ENCODE data around the gene COX4I1.

COX4I1 gene

GRCh38 chr16:85829751-85830445 lies 30.4 kb downstream of the COX4I1 start (continued):
- TF ChIP-seq ZNF121 (tag by site-specific recombination; IDR thresholded peaks at IDR 0.05), result no peak

- CTCF ChIA-PET, result interaction anchor here (1.6 to 3.8 kb wide), 2 partner anchors 9 to 11 kb away, joined by 6 to 11 read pairs; no protein-coding TSS in a partner anchor
Observed at GRCh38 chr16:85830821-85831220, 31.3 kb downstream of the COX4I1 start.

GRCh38 chr16:85832570-85833218 lies 33.2 kb downstream of the COX4I1 start:
- Histone ChIP-seq H3K36me3 (ENCODE audit: control insufficient read depth in 2 of 2, insufficient read depth in 1 of 2, low read length in 2 of 2) (no peaks in the 10 kb centered on the region), H3K9me3 (ENCODE audit: control insufficient read depth, insufficient read depth, low read depth, low read length) (no peaks in the 10 kb centered on the region), H3K27ac (ENCODE audit: extremely low read depth, low read depth, low read length) (no peak overlapping the region), H3K4me3 (ENCODE audit: low read depth, low read length) (no peak overlapping the region), H3K4me1 (ENCODE audit: control insufficient read depth, insufficient read depth, low read length) (no peaks in the 10 kb centered on the region)
- ChIA-PET CTCF (interaction anchor here (1.0 to 3.8 kb wide), 2 partner anchors 13 to 155 kb away, joined by 3 to 11 read pairs; no protein-coding TSS in a partner anchor), POLR2A (no interaction called here)
- TF ChIP-seq ZFP69B (tag by site-specific recombination; IDR thresholded peaks at IDR 0.05), result no peak
- no peak for TF ChIP-seq ZNF704 (tag by site-specific recombination; IDR thresholded peaks at IDR 0.05)
- TF ChIP-seq ZNF621 (tag by site-specific recombination; IDR thresholded peaks at IDR 0.05), result no peak
- no peak for TF ChIP-seq WT1 (tag by site-specific recombination; IDR thresholded peaks at IDR 0.05)
- no peak for TF ChIP-seq ZNF362 (tag by site-specific recombination; IDR thresholded peaks at IDR 0.05)
- no peak for TF ChIP-seq ZNF544 (tag by site-specific recombination; IDR thresholded peaks at IDR 0.05)
- no peak for TF ChIP-seq ZNF175 (tag by site-specific recombination; IDR thresholded peaks at IDR 0.05)
- no peak for TF ChIP-seq ZBTB26 (tag by site-specific recombination; optimal IDR thresholded peaks at IDR 0.05)

More at GRCh38 chr16:85830821-85831220, 31.3 kb downstream of the COX4I1 start:
- H3K27ac ChIP-seq (ENCODE audit: extremely low read depth, low read depth, low read length), result no peak overlapping the region
- H3K4me3 ChIP-seq (ENCODE audit: low read depth, low read length), result no peak overlapping the region
- H3K36me3 ChIP-seq (ENCODE audit: control insufficient read depth in 2 of 2, insufficient read depth in 1 of 2, low read length in 2 of 2), result no peaks in the 10 kb centered on the region
- TF ChIP-seq ZNF366 (tag by site-specific recombination; conservative IDR thresholded peaks at IDR 0.05), result no peak
- no peak for TF ChIP-seq KLF17 (tag by site-specific recombination; IDR thresholded peaks at IDR 0.05)
- TF ChIP-seq ZNF621 (tag by site-specific recombination; IDR thresholded peaks at IDR 0.05), result no peak
- no peak for TF ChIP-seq ZNF362 (tag by site-specific recombination; IDR thresholded peaks at IDR 0.05)
- TF ChIP-seq SP2 (tag by site-specific recombination; IDR thresholded peaks at IDR 0.05), result no peak
- no peak for TF ChIP-seq PRDM10 (tag by site-specific recombination; IDR thresholded peaks at IDR 0.05)
- TF ChIP-seq SCRT2 (tag by site-specific recombination; IDR thresholded peaks at IDR 0.05), result no peak
- no peak for TF ChIP-seq ZNF777 (tag by site-specific recombination; IDR thresholded peaks at IDR 0.05; ENCODE audit: borderline replicate concordance)
- no peak for TF ChIP-seq ZNF394 (tag by site-specific recombination; IDR thresholded peaks at IDR 0.05; ENCODE audit: borderline replicate concordance)
- no peak for TF ChIP-seq ZSCAN16 (tag by site-specific recombination; IDR thresholded peaks at IDR 0.05)
- no peak for TF ChIP-seq ZNF585B (tag by site-specific recombination; IDR thresholded peaks at IDR 0.05)
- POLR2A ChIA-PET, result no interaction called here
- H3K4me1 ChIP-seq (ENCODE audit: control insufficient read depth, insufficient read depth, low read length), result no peaks in the 10 kb centered on the region
- H3K9me3 ChIP-seq (ENCODE audit: control insufficient read depth, insufficient read depth, low read depth, low read length), result no peaks in the 10 kb centered on the region
